Trophoblast cell (in vitro differentiated cells and primary cell): ENCODE data around the gene CEP164.

Experiments used
- DNase-seq, 2 donors: peaks; one replicate each; pipeline ENCODE4 v3.0.0-alpha.2; 2016
- H2AFZ ChIP-seq: 2 replicates; pipeline ENCODE4 v1.6.1; 2013; ENCODE audit warnings: low read length, moderate library complexity, mild to moderate bottlenecking; ENCODE audit not compliant: insufficient read depth, poor library complexity
- H2AK5ac ChIP-seq: 2 replicates; pipeline ENCODE4 v1.6.1; 2013; ENCODE audit warnings: mild to moderate bottlenecking, low read length
- H2BK120ac ChIP-seq: 2 replicates; pipeline ENCODE4 v1.6.1; 2013; ENCODE audit warnings: low read length, mild to moderate bottlenecking, moderate library complexity; ENCODE audit not compliant: insufficient read depth, poor library complexity
- H2BK12ac ChIP-seq: 2 replicates; pipeline ENCODE4 v1.6.1; 2013; ENCODE audit warnings: mild to moderate bottlenecking, low read length, moderate library complexity
- H2BK5ac ChIP-seq: 2 replicates; pipeline ENCODE4 v1.6.1; 2013; ENCODE audit warnings: low read length, low read depth, moderate library complexity, mild to moderate bottlenecking; ENCODE audit not compliant: poor library complexity
- H3K14ac ChIP-seq: 2 replicates; pipeline ENCODE4 v1.6.1; 2013; ENCODE audit warnings: mild to moderate bottlenecking, low read length
- H3K18ac ChIP-seq: 2 replicates; pipeline ENCODE4 v1.6.1; 2013; ENCODE audit warnings: mild to moderate bottlenecking, low read length
- H3K23ac ChIP-seq: 2 replicates; pipeline ENCODE4 v1.6.1; 2013; ENCODE audit warnings: low read length
- H3K27ac ChIP-seq: 2 replicates; pipeline ENCODE4 v1.5.1; 2013; ENCODE audit warnings: low read depth, mild to moderate bottlenecking, inconsistent platforms, low read length, moderate library complexity
- H3K27me3 ChIP-seq: 2 replicates; pipeline ENCODE4 v1.6.1; 2013; ENCODE audit warnings: inconsistent platforms, mild to moderate bottlenecking, low read length, moderate library complexity; ENCODE audit not compliant: insufficient read depth
- H3K36me3 ChIP-seq, 2 experiments: 1 replicate in 1 of 2; 2 replicates in 1 of 2; pipeline ENCODE4 v1.6.1; 2013; ENCODE audit warnings: low read length in 2 of 2, mild to moderate bottlenecking in 2 of 2, moderate library complexity in 1 of 2; ENCODE audit not compliant: insufficient read depth in 2 of 2, control insufficient read depth in 1 of 2
- H3K4ac ChIP-seq: 2 replicates; pipeline ENCODE4 v1.6.1; 2013; ENCODE audit warnings: low read depth, mild to moderate bottlenecking, low read length, moderate library complexity
- H3K4me1 ChIP-seq, 2 experiments: 1 replicate in 1 of 2; 2 replicates in 1 of 2; pipeline ENCODE4 v1.6.1; 2013; ENCODE audit warnings: low read length in 2 of 2, mild to moderate bottlenecking in 2 of 2, moderate library complexity in 1 of 2; ENCODE audit not compliant: insufficient read depth in 2 of 2, control insufficient read depth in 1 of 2
- H3K4me2 ChIP-seq: 2 replicates; pipeline ENCODE4 v1.6.1; 2013; ENCODE audit warnings: inconsistent platforms, mild to moderate bottlenecking, low read length, moderate library complexity
- H3K4me3 ChIP-seq: 2 replicates; pipeline ENCODE4 v1.5.1; 2013; ENCODE audit warnings: mild to moderate bottlenecking, low read depth, low read length, inconsistent platforms
- H3K79me1 ChIP-seq: one replicate; pipeline ENCODE4 v1.6.1; 2013; ENCODE audit warnings: low read length
- H3K79me2 ChIP-seq: 2 replicates; pipeline ENCODE4 v1.6.1; 2013; ENCODE audit warnings: low read length, mild to moderate bottlenecking; ENCODE audit not compliant: control insufficient read depth, insufficient read depth, poor library complexity
- H3K9ac ChIP-seq: 2 replicates; pipeline ENCODE4 v1.6.1; 2013; ENCODE audit warnings: mild to moderate bottlenecking, low read length
- H3K9me3 ChIP-seq: 2 replicates; pipeline ENCODE4 v1.6.1; 2013; ENCODE audit warnings: low read depth, mild to moderate bottlenecking, control low read depth, inconsistent platforms, low read length; ENCODE audit not compliant: insufficient read depth
- H4K12ac ChIP-seq: 2 replicates; pipeline ENCODE4 v1.6.1; 2013; ENCODE audit warnings: low read depth, mild to moderate bottlenecking, low read length, moderate library complexity
- H4K8ac ChIP-seq: 2 replicates; pipeline ENCODE4 v1.6.1; 2013; ENCODE audit warnings: low read depth, mild to moderate bottlenecking, low read length, moderate library complexity
- H4K91ac ChIP-seq: one replicate; pipeline ENCODE4 v1.6.1; 2013; ENCODE audit warnings: low read depth, mild to moderate bottlenecking, low read length, moderate library complexity
- WGBS: extraction: QIAGEN DNeasy Blood & Tissue Kit; methylation state at CpG from one replicate; pipeline ENCODE4 v1.1.7; 2013; ENCODE audit warnings: missing lambda C conversion rate; ENCODE audit not compliant: insufficient read length, insufficient coverage; ENCODE audit errors: extremely low coverage; 5-methylcytosine and 5-hydroxymethylcytosine counted together

The CEP164 gene

DNA sequence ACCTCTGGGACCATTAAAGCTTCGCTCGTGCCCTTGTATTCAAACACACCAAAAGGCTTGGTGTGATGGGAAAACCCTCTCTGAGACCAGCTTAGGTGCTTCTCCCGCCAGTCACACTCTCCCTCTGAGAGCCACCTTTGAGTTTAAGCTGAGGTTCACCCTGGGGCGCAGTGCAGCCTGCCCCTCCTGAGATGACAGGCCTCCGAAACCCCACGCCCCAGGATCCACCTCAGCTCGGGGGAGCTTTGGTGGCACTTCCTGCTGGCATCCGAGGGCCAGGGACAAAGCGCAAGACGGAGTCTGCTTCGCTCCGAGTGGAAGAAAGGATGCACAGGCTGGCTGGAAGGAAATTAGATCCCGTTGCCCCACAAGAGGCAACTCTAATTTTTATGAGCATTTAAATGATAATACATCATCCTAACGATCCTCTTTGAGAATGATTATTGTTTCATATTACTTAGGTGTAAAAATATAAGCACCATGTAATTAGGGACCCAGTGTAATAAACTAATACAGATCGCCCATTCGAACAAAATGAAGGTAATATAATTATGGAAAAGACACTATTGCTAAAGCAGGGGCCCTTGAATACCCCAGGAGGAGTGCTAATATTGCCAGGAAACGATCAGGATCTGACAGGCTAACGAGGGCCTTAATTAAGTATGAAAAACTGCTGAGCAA lies 134.7 kb downstream of the CEP164 start:
- no peaks in the 10 kb centered on the region for H3K79me1 ChIP-seq
- no peak overlapping the region for H3K18ac ChIP-seq
- DNase-seq: no peak
- H4K8ac ChIP-seq: no peak overlapping the region
- no peaks in the 10 kb centered on the region for H3K27me3 ChIP-seq
- whole genome bisulfite sequencing: no CpG with 5 or more reads among the region's 18 CpGs
- no peak overlapping the region for H2AK5ac ChIP-seq
- H3K9ac ChIP-seq: no peak overlapping the region
- H3K36me3 ChIP-seq: no peaks in the 10 kb centered on the region
- no peak overlapping the region for H3K14ac ChIP-seq
- no peak overlapping the region for H2AFZ ChIP-seq
- H2BK120ac ChIP-seq: no peak overlapping the region
- no peak overlapping the region for H3K4ac ChIP-seq
- no peak overlapping the region for H3K4me3 ChIP-seq
- no peak overlapping the region for H4K12ac ChIP-seq
- no peak overlapping the region for H3K23ac ChIP-seq
- H2BK12ac ChIP-seq: no peak overlapping the region
- H3K79me2 ChIP-seq: no peaks in the 10 kb centered on the region
- H3K9me3 ChIP-seq: no peaks in the 10 kb centered on the region
- no peak overlapping the region for H3K27ac ChIP-seq
- no peak overlapping the region for H3K4me2 ChIP-seq
- H4K91ac ChIP-seq: no peak overlapping the region
- H3K4me1 ChIP-seq: no peaks in the 10 kb centered on the region
- no peak overlapping the region for H2BK5ac ChIP-seq

DNA sequence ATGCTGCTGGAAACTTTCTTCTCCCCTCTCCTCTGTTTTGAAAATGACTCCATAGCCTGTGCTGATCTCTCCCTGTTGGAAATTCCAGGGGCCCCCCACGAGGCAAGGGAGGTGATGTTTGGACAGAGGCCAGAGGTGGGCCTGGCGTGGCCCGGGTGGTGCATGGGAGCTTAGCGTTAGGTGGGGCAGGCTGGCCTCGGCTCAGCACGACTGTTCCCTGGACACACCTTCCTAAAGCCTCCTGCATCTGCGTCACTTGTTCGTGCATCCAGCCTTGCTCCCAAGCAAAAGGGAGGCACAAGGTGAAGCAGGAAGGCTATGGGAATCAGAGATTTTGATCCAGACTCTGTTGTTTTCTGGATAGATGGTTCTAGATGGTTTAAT lies 135.2 kb downstream of the CEP164 start:
- Histone ChIP-seq H4K91ac (no peak overlapping the region), H3K18ac (no peak overlapping the region), H3K27ac (no peak overlapping the region), H4K8ac (no peak overlapping the region), H3K36me3 (no peaks in the 10 kb centered on the region), H3K4ac (no peak overlapping the region), H3K4me3 (no peak overlapping the region), H3K79me1 (no peaks in the 10 kb centered on the region), H3K4me1 (no peaks in the 10 kb centered on the region), H2BK5ac (no peak overlapping the region), H2AK5ac (no peak overlapping the region), H3K14ac (no peak overlapping the region), H3K23ac (no peak overlapping the region), H3K79me2 (no peaks in the 10 kb centered on the region), H3K4me2 (no peak overlapping the region), H3K27me3 (no peaks in the 10 kb centered on the region), H3K9me3 (no peaks in the 10 kb centered on the region), H3K9ac (no peak overlapping the region), H2BK120ac (no peak overlapping the region), H2BK12ac (no peak overlapping the region), H4K12ac (no peak overlapping the region), H2AFZ (no peak overlapping the region)
- no CpG with 5 or more reads among the region's 8 CpGs for WGBS
- no peak for DNase-seq
